ENCODE data around the gene MEPCE.

- TF ChIP-seq, protein P1, sequence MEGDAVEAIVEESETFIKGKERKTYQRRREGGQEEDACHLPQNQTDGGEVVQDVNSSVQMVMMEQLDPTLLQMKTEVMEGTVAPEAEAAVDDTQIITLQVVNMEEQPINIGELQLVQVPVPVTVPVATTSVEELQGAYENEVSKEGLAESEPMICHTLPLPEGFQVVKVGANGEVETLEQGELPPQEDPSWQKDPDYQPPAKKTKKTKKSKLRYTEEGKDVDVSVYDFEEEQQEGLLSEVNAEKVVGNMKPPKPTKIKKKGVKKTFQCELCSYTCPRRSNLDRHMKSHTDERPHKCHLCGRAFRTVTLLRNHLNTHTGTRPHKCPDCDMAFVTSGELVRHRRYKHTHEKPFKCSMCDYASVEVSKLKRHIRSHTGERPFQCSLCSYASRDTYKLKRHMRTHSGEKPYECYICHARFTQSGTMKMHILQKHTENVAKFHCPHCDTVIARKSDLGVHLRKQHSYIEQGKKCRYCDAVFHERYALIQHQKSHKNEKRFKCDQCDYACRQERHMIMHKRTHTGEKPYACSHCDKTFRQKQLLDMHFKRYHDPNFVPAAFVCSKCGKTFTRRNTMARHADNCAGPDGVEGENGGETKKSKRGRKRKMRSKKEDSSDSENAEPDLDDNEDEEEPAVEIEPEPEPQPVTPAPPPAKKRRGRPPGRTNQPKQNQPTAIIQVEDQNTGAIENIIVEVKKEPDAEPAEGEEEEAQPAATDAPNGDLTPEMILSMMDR (conservative IDR thresholded peaks at IDR 0.05) = no peak
- TF ChIP-seq EZH2 (IDR thresholded peaks at IDR 0.05; ENCODE audit: low read depth) = no peak
Observed at GRCh38 chr7:100457033-100457432, 27.4 kb downstream of the MEPCE start.
